ENCODE measurements around the gene SLC5A3.

- no peak for TF ChIP-seq POLR2AphosphoS5 (IDR thresholded peaks at IDR 0.05; ENCODE audit: borderline replicate concordance, low read depth, low read length)
- no peak for TF ChIP-seq EZH2 (IDR thresholded peaks at IDR 0.05)
- no peak for TF ChIP-seq FOXP2 (optimal IDR thresholded peaks at IDR 0.05; ENCODE audit: control extremely low read depth, extremely low read length, insufficient read depth)
These were observed 35.7 kb downstream of the SLC5A3 start for GRCh38 chr21:34109075-34109474.

Measured in SK-N-MC (cell line).